ENCODE results near the gene ADH7.
A peak's percentile ranks its signal among the peaks of the same experiment; 100 is the strongest.
"Not testable (repeated sequence)": the region's sequence is repeated elsewhere in the genome, so short reads cannot be mapped to it uniquely, and the experiment has no call there.

Gene ADH7

GRCh38 chr4:99415762-99416161 is 19.4 kb downstream of the ADH7 start:
- not testable (repeated sequence) for DNase-seq (ENCODE audit: low spot score); FAIRE-seq

DNA sequence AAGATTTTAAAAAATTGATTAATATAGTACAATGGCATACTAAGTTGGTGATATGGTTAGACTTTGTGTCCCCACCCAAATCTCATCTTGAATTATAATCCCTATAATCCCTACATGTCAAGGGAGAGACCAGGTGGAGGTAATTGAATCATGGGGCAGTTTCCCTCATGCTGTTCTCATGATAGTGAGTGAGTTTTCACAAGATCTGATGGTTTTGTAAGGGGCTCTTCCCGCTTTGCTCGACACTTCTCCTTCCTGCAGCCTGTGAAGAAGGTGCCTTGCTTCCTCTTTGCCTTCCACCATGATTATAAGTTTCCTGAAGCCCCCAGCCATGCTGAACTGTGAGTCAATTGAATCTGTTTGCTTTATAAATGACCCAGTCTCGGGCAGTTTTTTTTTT is 20.2 kb downstream of the ADH7 start:
- not testable (repeated sequence) for FAIRE-seq; DNase-seq (ENCODE audit: low spot score)

- DNase-seq (ENCODE audit: low spot score) (no peak), FAIRE-seq (no peak)
Observed at GRCh38 chr4:99414401-99414800, 20.7 kb downstream of the ADH7 start.

DNA sequence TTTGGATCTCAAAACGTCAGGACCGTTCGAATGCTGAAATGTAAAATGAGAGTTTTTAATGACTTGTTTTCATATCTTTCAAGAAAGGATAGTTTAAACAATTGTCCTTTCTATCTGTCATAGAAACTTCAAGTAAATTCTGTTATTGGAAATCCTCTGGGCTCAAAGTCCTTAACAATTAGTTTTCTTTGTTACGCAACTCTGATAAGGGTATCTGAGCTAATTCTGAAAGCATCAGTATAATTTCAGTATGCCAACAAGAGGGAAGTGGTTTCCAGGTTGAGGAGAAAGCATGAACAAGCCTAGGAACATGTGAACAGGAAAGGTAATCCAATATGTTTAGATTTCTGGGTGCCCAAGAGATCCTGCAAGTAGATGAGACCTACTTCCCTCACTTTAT is 22.0 kb downstream of the ADH7 start:
- FAIRE-seq = no peak
- no peak for DNase-seq (ENCODE audit: low spot score)

- FAIRE-seq = no peak
Observed at GRCh38 chr4:99411041-99411440, 24.1 kb downstream of the ADH7 start.

DNA sequence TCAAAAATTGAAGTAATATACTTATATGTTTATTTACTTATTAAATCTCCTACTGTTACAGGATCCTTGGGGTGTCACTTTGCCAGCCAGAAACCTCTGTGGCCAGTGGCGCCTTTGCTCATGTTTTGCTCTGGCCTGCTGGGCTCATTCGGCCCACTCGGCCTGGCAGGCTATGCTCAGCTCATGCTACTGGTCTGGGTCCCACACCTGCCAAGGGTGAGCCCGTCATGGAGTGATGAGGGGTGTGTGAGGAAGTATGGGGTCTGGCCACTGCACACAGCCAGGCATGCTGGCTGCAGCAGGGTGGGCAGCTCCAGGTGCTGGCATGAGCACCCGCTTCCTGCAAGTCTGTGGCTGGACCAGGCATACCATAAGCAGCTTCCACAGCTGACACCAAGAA is 25.1 kb downstream of the ADH7 start:
- FAIRE-seq = peak; percentile 52
- DNase-seq (ENCODE audit: low spot score) = no peak

More at GRCh38 chr4:99411041-99411440, 24.1 kb downstream of the ADH7 start:
- no peak for DNase-seq (ENCODE audit: low spot score)

DNA sequence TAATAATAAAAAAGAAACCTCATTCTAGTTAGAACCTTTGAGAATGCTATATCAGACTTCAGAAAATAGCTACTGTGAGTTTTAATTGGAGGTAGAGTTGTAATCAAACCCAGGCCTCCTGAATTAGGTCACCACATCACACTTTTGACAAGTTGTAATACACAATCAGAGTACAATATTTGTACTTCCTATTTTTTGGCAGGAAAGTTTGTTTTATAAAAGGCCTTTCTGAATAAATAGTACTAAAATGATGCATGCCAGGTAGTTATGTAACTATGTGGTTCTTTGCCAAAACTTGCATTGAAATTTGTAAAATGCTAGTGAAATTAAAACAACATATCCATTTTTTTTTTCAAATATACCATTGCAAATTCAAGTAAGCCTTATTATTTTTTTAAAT is 26.8 kb downstream of the ADH7 start:
- FAIRE-seq (no peak), DNase-seq (ENCODE audit: low spot score) (no peak)

GRCh38 chr4:99405433-99406115 is 29.6 kb downstream of the ADH7 start:
- FAIRE-seq (no peak), DNase-seq (ENCODE audit: low spot score) (peak; percentile 53)

GRCh38 chr4:99404595-99405287 is 30.4 kb downstream of the ADH7 start:
- FAIRE-seq (peak; percentile 93), DNase-seq (ENCODE audit: low spot score) (peak; percentile 79)

- DNase-seq (ENCODE audit: low spot score) (no peak), FAIRE-seq (no peak)
Observed at GRCh38 chr4:99403380-99404184, 31.6 kb downstream of the ADH7 start.

GRCh38 chr4:99402765-99403164 is 32.4 kb downstream of the ADH7 start:
- DNase-seq (ENCODE audit: low spot score) = no peak
- no peak for FAIRE-seq

- DNase-seq (ENCODE audit: low spot score) (no peak), FAIRE-seq (no peak)
Observed at GRCh38 chr4:99400831-99401230, 34.3 kb downstream of the ADH7 start.

DNA sequence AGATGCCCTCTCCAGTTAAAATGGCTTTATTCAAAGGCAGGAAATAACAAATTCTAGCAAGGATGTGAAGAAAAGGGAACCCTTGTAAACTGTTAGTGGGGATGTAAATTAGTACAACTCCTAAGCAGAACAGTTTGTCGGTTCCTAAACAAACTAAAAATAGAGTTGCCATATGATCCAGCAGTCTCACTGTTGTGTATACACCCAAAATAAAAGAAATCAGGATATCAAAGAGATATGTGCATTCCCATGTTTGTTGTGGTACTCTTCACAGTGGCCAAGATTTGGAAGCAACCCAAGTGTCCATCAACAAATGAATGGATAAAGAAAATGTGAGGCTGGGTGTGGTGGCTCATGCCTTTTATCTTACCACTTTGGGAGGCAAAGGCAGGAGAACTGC is 36.1 kb downstream of the ADH7 start:
- DNase-seq (ENCODE audit: low spot score) (no peak), FAIRE-seq (no peak)

GRCh38 chr4:99395595-99396364 is 39.4 kb downstream of the ADH7 start:
- peak; percentile 44 for DNase-seq (ENCODE audit: low spot score)
- FAIRE-seq = no peak

DNA sequence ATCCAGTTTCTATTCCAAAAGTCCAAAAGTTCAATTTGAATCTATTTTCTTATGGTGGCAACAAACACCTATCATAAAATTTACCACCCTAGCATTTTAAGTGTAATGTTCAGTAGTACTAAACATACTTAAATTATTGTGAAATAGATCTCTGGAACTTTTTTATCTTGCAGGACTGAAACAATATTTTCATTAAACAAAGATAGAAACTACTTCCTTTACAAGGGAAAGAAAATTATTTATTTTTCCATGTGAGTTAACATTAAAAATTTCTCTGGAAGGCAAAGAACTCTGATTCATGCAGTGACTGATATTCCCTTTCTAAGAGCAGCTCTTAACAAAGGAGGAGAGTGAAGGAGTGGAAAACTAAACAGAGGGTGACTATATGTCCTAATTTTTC is 40.2 kb downstream of the ADH7 start:
- no peak for DNase-seq (ENCODE audit: low spot score)
- no peak for FAIRE-seq

- DNase-seq (ENCODE audit: low spot score) (no peak), FAIRE-seq (no peak)
Observed at GRCh38 chr4:99390055-99390454, 45.1 kb downstream of the ADH7 start.

DNA sequence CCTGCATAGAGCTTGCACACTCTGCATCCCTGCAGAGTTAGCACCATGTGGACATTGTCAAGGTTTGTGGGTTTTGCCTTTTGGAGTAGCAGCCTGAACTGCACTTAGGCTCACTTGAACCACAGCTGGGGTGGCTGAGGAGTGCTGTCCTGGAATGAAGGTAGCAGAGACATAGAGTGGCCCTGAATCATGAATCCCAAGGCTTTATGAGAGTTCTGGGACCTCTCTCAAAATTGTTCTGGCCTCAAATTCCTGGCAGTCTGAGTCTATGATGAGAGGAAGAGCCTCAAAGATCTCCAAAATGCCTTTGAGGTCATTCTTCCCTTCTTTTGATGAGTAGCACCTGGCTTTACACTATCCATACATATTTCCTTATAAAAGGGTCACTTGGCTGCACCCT is 45.5 kb downstream of the ADH7 start:
- FAIRE-seq (no peak), DNase-seq (ENCODE audit: low spot score) (no peak)

- FAIRE-seq (no peak), DNase-seq (ENCODE audit: low spot score) (no peak)
Observed at GRCh38 chr4:99383833-99384392, 51.2 kb downstream of the ADH7 start.

DNA sequence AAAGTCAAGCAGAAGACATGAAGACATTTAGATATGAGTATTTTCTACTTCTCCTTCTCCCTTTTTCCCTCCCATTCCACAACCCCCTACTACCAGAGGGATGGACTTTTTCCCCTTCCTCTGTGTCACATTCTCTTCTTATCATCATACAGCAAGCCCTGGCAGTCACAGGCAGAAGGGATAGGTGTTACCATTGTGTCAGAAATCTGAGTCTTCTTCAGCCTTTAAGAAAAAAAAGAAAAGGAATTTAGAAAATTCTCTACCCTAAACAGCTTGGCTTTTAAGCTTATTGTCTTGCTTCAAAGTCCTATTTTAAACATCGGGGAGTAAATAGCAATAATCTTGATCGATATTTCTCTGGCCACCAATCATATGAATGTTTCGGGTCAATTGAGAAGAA is 51.7 kb downstream of the ADH7 start:
- no peak for FAIRE-seq
- DNase-seq (ENCODE audit: low spot score) = no peak

GRCh38 chr4:99382745-99383360 is 52.3 kb downstream of the ADH7 start:
- FAIRE-seq (no peak), DNase-seq (ENCODE audit: low spot score) (no peak)
